Activated CD4-positive, alpha-beta memory T cell treated with anti-CD3 and anti-CD28 coated beads for 36 hours (primary cell): ENCODE data around the gene ARHGAP26. TPM values are rescaled to one million over a fixed set of nuclear protein-coding genes. Genes with fewer than 3 reads are reported as not detected.

Experiments
- CTCF ChIA-PET: fragments of 350-600 bp; sonication (Branson Sonifier 250); formaldehyde crosslinking; loops from one replicate; lab custom pipeline; 2021; ENCODE audit warnings: antibody characterized with exemption, inconsistent platforms; lab: Charles Lee
- POLR2A ChIA-PET: fragments of 350-600 bp; sonication (Branson Sonifier 250); formaldehyde crosslinking; loops from one replicate; lab custom pipeline; 2021; ENCODE audit warnings: antibody characterized with exemption; lab: Charles Lee
- DNase-seq: peaks from one replicate; pipeline ENCODE4 v3.0.0-alpha.2; 2020
- H3K27ac Mint-ChIP-seq: one replicate; pipeline ENCODE4 v1.8.0; 2021; ENCODE audit warnings: mixed read lengths
- H3K27me3 Mint-ChIP-seq: one replicate; pipeline ENCODE4 v1.8.0; 2021; ENCODE audit warnings: mixed read lengths
- H3K36me3 Mint-ChIP-seq: one replicate; pipeline ENCODE4 v1.8.0; 2021; ENCODE audit warnings: mixed read lengths
- H3K4me1 Mint-ChIP-seq: one replicate; pipeline ENCODE4 v1.8.0; 2021; ENCODE audit warnings: low read depth, mixed read lengths
- H3K4me3 Mint-ChIP-seq: one replicate; pipeline ENCODE4 v1.8.0; 2021; ENCODE audit warnings: mild to moderate bottlenecking, mixed read lengths
- H3K9me3 Mint-ChIP-seq: one replicate; pipeline ENCODE4 v1.8.0; 2021; ENCODE audit warnings: mixed read lengths
- intact Hi-C: fragments of 100-400 bp; cut with micrococcal nuclease; formaldehyde crosslinking; loops from one replicate; pipeline ENCODE4 v1.15.1; 2023
- total RNA-seq, 2 experiments: library from RNA; stranded (reverse); gene quantifications; one replicate each; pipeline ENCODE4 v1.2.3, GENCODE V29; 2021

Gene ARHGAP26
- total RNA-seq, 2 experiments from 2014 or later = 16.4 to 16.9 TPM

DNA sequence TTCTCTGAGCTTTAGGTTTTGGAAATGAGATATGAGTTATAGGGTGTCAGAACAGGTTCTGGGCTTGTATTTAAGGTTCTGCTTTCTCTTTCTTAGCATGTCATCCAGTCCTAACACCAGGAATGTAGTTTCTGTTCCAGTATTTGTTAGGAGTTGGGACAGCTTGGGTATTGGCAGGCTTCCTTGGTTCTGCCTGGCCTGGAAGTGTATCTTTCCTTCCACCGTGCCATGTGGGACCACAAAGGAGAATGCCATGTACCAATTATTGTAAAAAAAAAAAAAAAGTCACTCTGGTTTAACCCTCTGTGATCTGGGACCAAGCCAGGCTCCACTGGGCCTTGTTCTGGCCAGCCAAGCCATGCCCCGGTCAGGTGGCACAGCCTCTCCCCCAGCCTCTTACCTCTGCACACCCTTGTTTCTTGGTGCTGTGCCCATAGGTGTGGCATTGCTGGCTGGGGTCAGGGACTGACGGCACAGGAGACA is 47.8 kb downstream of the ARHGAP26 start:
- Mint-ChIP-seq H3K27me3 (no peaks in the 10 kb centered on the region), H3K4me3 (no peak overlapping the region), H3K9me3 (no peaks in the 10 kb centered on the region), H3K4me1 (peaks cover 49% of the 10 kb centered on the region), H3K36me3 (no peaks in the 10 kb centered on the region), H3K27ac (no peak overlapping the region)
- intact Hi-C loops = no loop called here
- no peak for DNase-seq
- CTCF ChIA-PET = interaction anchor here (0.7 to 2.3 kb wide), 4 partner anchors 9 to 105 kb away, joined by 3 to 11 read pairs (median 4); partner anchors contain the start of gene ARHGAP26
- POLR2A ChIA-PET = interaction anchor here (2.3 kb wide), 1 partner anchor 9 kb away, joined by 9 read pairs; no protein-coding TSS in a partner anchor

DNA sequence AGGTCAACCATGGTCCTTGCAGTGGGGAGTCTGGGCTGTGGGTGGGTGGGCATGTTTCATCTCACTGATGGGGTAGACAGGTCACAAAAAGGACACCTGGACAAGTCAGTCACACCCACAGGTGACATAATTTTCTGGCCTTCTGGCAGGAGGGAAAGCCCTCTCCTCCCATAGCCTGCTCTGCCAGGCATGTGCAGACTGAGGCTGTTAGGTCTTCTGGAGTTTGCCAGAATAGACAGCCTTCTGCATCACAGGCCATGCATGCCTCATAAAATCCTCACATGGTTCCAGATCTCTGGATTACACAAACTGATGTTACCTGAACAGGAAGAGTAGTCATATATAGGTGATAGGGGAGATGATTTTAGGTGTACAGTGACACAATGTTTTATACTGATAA is 49.1 kb downstream of the ARHGAP26 start:
- DNase-seq = no peak
- no peaks in the 10 kb centered on the region for H3K36me3 Mint-ChIP-seq
- H3K4me3 Mint-ChIP-seq = no peak overlapping the region
- H3K27me3 Mint-ChIP-seq = no peaks in the 10 kb centered on the region
- ChIA-PET CTCF (interaction anchor here (1.0 to 2.3 kb wide), 2 partner anchors 8 to 106 kb away, joined by 4 to 11 read pairs; no protein-coding TSS in a partner anchor), POLR2A (interaction anchor here (2.3 kb wide), 1 partner anchor 8 kb away, joined by 9 read pairs; no protein-coding TSS in a partner anchor)
- peaks cover 61% of the 10 kb centered on the region for H3K4me1 Mint-ChIP-seq
- H3K27ac Mint-ChIP-seq = no peak overlapping the region
- H3K9me3 Mint-ChIP-seq = no peaks in the 10 kb centered on the region
- intact Hi-C loops = no loop called here

DNA sequence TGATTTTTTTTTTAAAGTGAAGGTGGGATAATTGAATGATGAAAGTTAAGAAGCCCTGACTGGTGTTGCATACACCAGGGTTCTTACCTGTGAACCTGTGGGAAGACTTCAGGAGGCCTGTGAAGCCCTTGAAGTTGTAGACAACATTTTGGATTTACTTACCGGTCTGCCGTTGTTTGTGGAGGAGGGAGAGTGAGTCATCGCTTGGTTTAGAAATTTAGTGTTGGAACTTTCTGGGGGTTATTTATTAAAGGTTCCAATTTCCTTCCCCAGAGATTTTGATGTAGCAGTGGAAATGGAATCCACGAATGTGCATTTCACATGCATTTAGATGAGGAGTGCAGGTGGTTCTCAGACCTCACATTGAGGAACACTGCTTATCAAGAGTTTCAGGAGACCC is 49.6 kb downstream of the ARHGAP26 start:
- intact Hi-C loops = loop anchor here (10.0 kb wide), 2 partner anchors 205 to 365 kb away; no protein-coding TSS in a partner anchor
- peaks cover 63% of the 10 kb centered on the region for H3K4me1 Mint-ChIP-seq

DNA sequence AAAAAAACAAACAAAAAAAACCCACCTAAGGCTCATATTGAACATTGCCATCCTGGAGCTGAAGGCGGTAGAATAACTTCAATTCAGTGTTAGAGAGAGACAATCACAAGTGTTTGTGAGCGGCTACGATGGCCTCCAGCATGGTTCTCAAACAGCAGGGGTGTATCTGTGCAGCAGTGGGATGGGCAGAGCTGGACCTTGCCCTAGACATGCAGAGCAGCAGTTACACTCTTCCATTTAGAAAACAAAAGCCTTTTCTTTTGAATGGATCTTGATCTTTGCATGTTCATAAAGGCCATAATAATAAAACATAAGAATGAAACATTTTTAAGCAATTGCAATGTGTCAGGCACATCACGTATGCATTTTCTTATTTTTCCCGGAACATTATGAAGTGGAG is 50.3 kb downstream of the ARHGAP26 start:
- Mint-ChIP-seq H3K4me3 (no peak overlapping the region), H3K27ac (peak overlapping the region; percentile 3), H3K27me3 (no peaks in the 10 kb centered on the region), H3K36me3 (no peaks in the 10 kb centered on the region), H3K9me3 (no peaks in the 10 kb centered on the region), H3K4me1 (peaks cover 66% of the 10 kb centered on the region)
- DNase-seq = no peak
- CTCF ChIA-PET = interaction anchor here (0.6 to 4.8 kb wide), 4 partner anchors 50 to 772 kb away, joined by 3 to 29 read pairs (median 4); partner anchors contain the start of gene ARHGAP26
- intact Hi-C loops = loop anchor here (10.0 kb wide), 2 partner anchors 206 to 364 kb away; no protein-coding TSS in a partner anchor
- POLR2A ChIA-PET = interaction anchor here (0.5 to 3.2 kb wide), 2 partner anchors 34 to 37 kb away, joined by 3 to 22 read pairs; no protein-coding TSS in a partner anchor

More for the DNA sequence above, 49.6 kb downstream of the ARHGAP26 start:
- POLR2A ChIA-PET = no interaction called here
- H3K4me3 Mint-ChIP-seq = no peak overlapping the region
- no peak for DNase-seq
- CTCF ChIA-PET = interaction anchor here (4.8 kb wide), 1 partner anchor 49 kb away, joined by 29 read pairs; the partner anchor contains the start of gene ARHGAP26
- no peaks in the 10 kb centered on the region for H3K9me3 Mint-ChIP-seq
- H3K27me3 Mint-ChIP-seq = no peaks in the 10 kb centered on the region
- no peaks in the 10 kb centered on the region for H3K36me3 Mint-ChIP-seq
- H3K27ac Mint-ChIP-seq = no peak overlapping the region

DNA sequence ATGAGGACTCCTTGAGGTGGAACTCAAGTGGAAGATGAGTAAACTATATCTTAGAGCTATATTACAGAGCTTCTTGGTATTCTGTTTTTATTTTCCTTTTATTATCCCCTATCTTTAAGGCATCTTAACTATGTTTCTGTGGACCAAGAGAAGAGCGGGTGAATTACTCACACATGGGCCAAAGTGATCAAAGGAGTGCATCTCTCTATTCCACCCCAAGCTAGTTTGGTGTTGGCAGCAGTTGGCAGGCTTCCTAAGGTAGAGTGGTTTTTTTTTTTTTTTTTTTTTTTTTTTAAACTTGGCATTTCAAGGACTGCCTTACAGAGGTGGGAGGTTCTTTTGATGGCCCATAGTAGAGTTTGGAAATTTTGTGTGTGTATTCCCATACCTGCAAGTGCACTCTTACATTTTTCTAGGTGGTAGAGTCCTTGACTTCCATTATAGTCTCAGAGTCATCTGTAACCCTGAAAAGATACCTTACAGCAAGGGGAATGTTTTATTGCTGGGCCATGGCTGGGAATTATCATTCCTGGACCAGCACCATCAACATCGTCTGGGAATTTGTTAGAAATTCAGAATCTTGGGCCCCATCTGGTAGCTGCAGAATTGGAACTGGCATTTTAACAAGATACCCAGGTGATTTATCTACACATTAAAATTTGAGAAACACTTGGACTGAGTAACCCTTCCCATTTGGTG is 51.0 kb downstream of the ARHGAP26 start:
- POLR2A ChIA-PET = interaction anchor here (0.8 to 3.2 kb wide), 5 partner anchors 20 to 51 kb away, joined by 3 to 22 read pairs (median 5); partner anchors contain the start of gene ARHGAP26
- DNase-seq = no peak
- peak overlapping the region; percentile 3 for H3K27ac Mint-ChIP-seq
- CTCF ChIA-PET = interaction anchor here (0.6 to 4.8 kb wide), 6 partner anchors 46 to 771 kb away, joined by 3 to 29 read pairs (median 4); partner anchors contain the start of gene ARHGAP26
- H3K27me3 Mint-ChIP-seq = no peaks in the 10 kb centered on the region
- no peaks in the 10 kb centered on the region for H3K9me3 Mint-ChIP-seq
- H3K4me3 Mint-ChIP-seq = no peak overlapping the region
- no peaks in the 10 kb centered on the region for H3K36me3 Mint-ChIP-seq
- intact Hi-C loops = loop anchor here (10.0 kb wide), 2 partner anchors 206 to 364 kb away; no protein-coding TSS in a partner anchor
- peaks cover 71% of the 10 kb centered on the region for H3K4me1 Mint-ChIP-seq

DNA sequence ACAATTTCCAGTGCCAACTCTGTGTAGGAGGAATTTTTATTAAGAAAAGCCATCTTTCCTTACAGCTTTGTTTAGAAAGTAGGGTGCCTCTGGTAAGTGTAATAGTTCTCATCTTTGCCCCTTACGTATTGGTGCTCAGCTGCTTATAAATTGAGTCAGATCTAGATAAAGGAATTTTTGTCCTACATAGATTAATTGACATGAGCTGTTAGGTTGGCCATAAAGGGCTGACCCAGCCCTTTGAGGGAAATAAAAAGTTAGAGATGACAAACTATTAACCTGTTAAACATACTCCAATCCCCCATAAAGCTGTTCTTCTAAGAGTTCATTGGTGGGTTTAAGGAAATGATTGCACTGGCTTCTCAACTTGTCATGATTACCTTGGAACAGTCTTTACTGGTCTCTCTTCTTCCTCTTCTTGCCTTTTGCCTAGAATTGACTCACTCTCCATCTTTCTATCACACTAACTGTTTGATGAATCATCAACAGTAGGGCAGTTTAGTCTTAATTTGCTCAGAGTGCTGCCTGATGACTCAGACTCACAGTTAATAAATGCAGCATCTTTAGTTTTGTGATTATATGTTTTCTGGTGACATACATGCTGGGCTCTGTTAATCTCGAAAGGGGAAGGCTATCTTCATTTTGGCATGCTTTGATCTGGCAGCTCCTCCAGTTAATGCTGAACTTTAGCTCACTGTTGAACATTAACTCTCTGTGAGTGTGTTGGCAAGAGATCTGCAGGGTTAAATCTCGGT is 51.7 kb downstream of the ARHGAP26 start:
- peak; percentile 35 for DNase-seq

DNA sequence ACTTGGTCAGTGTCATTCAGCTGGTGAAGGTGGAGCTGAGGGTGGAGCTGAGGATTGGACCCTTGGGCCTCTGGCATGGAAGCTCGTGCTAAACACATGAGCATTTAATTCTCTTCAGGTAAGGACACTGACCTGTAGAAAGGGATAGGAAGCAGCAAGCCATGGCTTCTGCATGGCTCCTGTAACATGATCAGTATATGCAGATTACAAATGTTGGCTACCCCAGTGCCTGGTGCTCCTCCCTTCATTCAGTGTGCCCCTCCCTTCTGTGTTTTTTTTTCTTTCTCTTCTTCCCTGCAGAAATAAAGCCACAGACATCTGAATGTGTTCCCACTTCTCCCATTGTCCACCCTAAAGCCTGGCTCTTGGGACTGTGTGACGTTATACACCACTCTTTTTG is 52.9 kb downstream of the ARHGAP26 start:
- CTCF ChIA-PET = interaction anchor here (1.2 to 4.8 kb wide), 7 partner anchors 22 to 110 kb away, joined by 3 to 29 read pairs (median 5); partner anchors contain the start of gene ARHGAP26
- Mint-ChIP-seq H3K9me3 (no peaks in the 10 kb centered on the region), H3K27me3 (no peaks in the 10 kb centered on the region), H3K4me3 (no peak overlapping the region), H3K36me3 (no peaks in the 10 kb centered on the region), H3K4me1 (peaks cover 74% of the 10 kb centered on the region), H3K27ac (no peak overlapping the region)
- intact Hi-C loops = loop anchor here (10.0 kb wide), 2 partner anchors 208 to 362 kb away; no protein-coding TSS in a partner anchor
- POLR2A ChIA-PET = interaction anchor here (1.7 to 3.2 kb wide), 2 partner anchors 22 to 39 kb away, joined by 7 to 22 read pairs; no protein-coding TSS in a partner anchor
- DNase-seq = no peak

More for the DNA sequence above, 51.7 kb downstream of the ARHGAP26 start:
- Mint-ChIP-seq H3K27ac (peak overlapping the region; percentile 83), H3K4me1 (peaks cover 71% of the 10 kb centered on the region), H3K4me3 (no peak overlapping the region), H3K36me3 (no peaks in the 10 kb centered on the region), H3K27me3 (no peaks in the 10 kb centered on the region), H3K9me3 (no peaks in the 10 kb centered on the region)
- intact Hi-C loops = loop anchor here (1.0 to 10.0 kb wide), 6 partner anchors 22 to 363 kb away; no protein-coding TSS in a partner anchor
- POLR2A ChIA-PET = interaction anchor here (0.8 to 3.2 kb wide), 5 partner anchors 21 to 52 kb away, joined by 3 to 22 read pairs (median 5); partner anchors contain the start of gene ARHGAP26
- CTCF ChIA-PET = interaction anchor here (1.0 to 4.8 kb wide), 9 partner anchors 17 to 109 kb away, joined by 3 to 29 read pairs (median 4); partner anchors contain the start of gene ARHGAP26

DNA sequence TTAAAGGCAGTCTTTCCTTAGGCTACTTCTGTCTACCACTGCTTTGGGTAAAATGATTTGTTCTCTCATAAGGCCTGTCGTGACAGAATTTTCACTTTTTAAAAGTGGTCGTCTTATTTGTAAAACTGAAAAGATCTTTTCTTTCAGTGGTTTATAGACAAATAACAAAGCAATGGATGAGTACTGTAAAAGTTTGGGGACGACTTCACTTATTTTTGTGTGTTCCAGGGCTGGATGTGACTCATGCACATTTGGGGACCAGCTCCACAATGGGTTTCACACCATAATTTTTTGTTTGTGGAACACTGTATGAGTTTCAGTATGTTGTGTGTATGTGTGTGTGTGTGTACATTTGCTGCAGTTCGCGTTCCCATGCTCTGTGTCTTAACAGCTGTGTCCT is 53.6 kb downstream of the ARHGAP26 start:
- no peak for DNase-seq
- no peak overlapping the region for H3K27ac Mint-ChIP-seq
- peaks cover 79% of the 10 kb centered on the region for H3K4me1 Mint-ChIP-seq
- no peaks in the 10 kb centered on the region for H3K9me3 Mint-ChIP-seq
- no peaks in the 10 kb centered on the region for H3K27me3 Mint-ChIP-seq
- no peaks in the 10 kb centered on the region for H3K36me3 Mint-ChIP-seq
- ChIA-PET CTCF (interaction anchor here (0.7 to 4.8 kb wide), 8 partner anchors 39 to 110 kb away, joined by 3 to 29 read pairs (median 4); partner anchors contain the start of gene ARHGAP26), POLR2A (interaction anchor here (0.8 to 0.9 kb wide), 3 partner anchors 23 to 51 kb away, joined by 3 to 5 read pairs (median 3); no protein-coding TSS in a partner anchor)
- no peak overlapping the region for H3K4me3 Mint-ChIP-seq
- intact Hi-C loops = loop anchor here (10.0 kb wide), 2 partner anchors 209 to 361 kb away; no protein-coding TSS in a partner anchor

DNA sequence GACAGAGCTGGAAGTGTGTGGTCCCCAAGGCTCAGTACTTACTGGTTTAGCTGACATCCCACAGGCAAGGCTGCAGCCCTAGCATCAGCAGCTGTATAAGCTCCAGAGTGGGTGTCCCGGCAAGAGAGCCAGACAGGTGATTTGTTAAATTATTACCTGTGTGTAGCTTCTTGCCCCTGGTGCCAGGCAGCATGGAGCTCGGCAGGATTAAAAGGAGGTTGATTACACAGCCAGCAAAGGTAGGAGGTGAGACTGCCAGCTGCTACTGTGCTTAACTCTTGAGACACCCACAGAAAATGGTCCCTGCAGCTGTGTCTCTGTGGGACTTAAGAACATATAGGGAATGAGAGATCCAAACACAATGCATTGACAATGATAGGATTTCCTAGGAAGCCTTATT is 54.2 kb downstream of the ARHGAP26 start:
- no peak for DNase-seq
- Mint-ChIP-seq H3K9me3 (no peaks in the 10 kb centered on the region), H3K27ac (no peak overlapping the region), H3K27me3 (no peaks in the 10 kb centered on the region), H3K4me3 (no peak overlapping the region), H3K36me3 (no peaks in the 10 kb centered on the region), H3K4me1 (peaks cover 84% of the 10 kb centered on the region)
- POLR2A ChIA-PET = interaction anchor here (0.8 to 0.9 kb wide), 3 partner anchors 23 to 52 kb away, joined by 3 to 5 read pairs (median 3); no protein-coding TSS in a partner anchor
- intact Hi-C loops = loop anchor here (10.0 kb wide), 2 partner anchors 210 to 360 kb away; no protein-coding TSS in a partner anchor
- CTCF ChIA-PET = interaction anchor here (0.7 to 4.8 kb wide), 6 partner anchors 40 to 111 kb away, joined by 3 to 29 read pairs (median 6); partner anchors contain the start of gene ARHGAP26

DNA sequence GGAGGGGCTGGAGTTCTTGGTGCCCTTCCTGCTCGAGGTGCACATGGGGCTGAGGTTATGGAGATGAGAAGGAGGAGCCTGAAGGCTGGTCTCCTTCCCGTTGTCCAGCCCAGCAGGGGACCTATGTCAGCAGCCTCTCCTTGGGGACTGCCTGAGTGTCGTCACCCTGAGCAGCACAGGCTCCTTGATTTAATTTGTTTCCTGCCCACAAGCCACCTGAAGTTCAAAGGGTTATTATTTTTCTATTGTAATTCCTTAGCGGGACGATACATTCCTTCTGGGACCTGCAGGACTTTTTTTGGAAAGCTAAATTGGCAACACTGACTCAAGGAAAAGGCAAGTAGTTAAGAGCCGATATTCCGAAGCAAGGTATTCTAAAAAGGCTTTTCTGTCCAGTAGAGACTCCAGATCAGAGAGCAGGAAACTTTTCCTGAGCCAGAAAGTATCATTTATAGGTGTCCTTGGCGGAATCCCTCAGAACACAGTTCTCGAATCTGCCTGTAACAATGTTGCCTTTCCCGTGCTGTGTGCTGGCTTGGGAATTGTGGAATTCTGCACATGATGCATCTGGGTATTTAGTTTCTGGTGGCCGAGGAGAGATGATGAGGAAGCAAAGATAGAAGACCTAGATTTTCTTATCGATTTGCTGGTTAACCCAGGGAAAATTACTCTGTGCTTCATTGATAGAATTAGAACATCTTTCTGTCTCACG is 55.4 kb downstream of the ARHGAP26 start:
- no peak for DNase-seq
- intact Hi-C loops = loop anchor here (1.0 to 10.0 kb wide), 5 partner anchors 24 to 359 kb away; no protein-coding TSS in a partner anchor
- Mint-ChIP-seq H3K27ac (no peak overlapping the region), H3K9me3 (no peaks in the 10 kb centered on the region), H3K36me3 (no peaks in the 10 kb centered on the region), H3K4me3 (no peak overlapping the region), H3K4me1 (peaks cover 79% of the 10 kb centered on the region), H3K27me3 (no peaks in the 10 kb centered on the region)
- CTCF ChIA-PET = no interaction called here
- POLR2A ChIA-PET = no interaction called here
